ES-I3 (cell line): ENCODE measurements around the gene GNAO1.

ENCODE experiments used
- H3K36me3 ChIP-seq: 2 replicates; pipeline ENCODE4 v1.6.1; 2013; ENCODE audit warnings: mild to moderate bottlenecking, low read length, control low read depth, moderate library complexity; ENCODE audit not compliant: insufficient read depth
- H3K4me1 ChIP-seq: 2 replicates; pipeline ENCODE4 v1.6.1; 2013; ENCODE audit warnings: mild to moderate bottlenecking, control low read depth, low read length; ENCODE audit not compliant: insufficient read depth
- H3K9ac ChIP-seq: 2 replicates; pipeline ENCODE4 v1.6.1; 2013; ENCODE audit warnings: low read depth, mild to moderate bottlenecking, low read length, moderate library complexity
- H3K9me3 ChIP-seq: 2 replicates; pipeline ENCODE4 v1.6.1; 2013; ENCODE audit warnings: mild to moderate bottlenecking, low read length, moderate library complexity; ENCODE audit not compliant: control insufficient read depth, insufficient read depth

The GNAO1 gene

GRCh38 chr16:56192635-56192945, 1.3 kb downstream of the GNAO1 start:
- H3K36me3 ChIP-seq: no peaks in the 10 kb centered on the region
- H3K9ac ChIP-seq: no peak overlapping the region; the same call in 1 of the 2 replicates

GRCh38 chr16:56192986-56193945, 2.0 kb downstream of the GNAO1 start:
- Histone ChIP-seq H3K9ac (peak overlapping the region; percentile 28; the same call in 1 of the 2 replicates), H3K36me3 (no peaks in the 10 kb centered on the region), H3K4me1 (peaks cover 12% of the 10 kb centered on the region), H3K9me3 (no peaks in the 10 kb centered on the region)

More at GRCh38 chr16:56192635-56192945, 1.3 kb downstream of the GNAO1 start:
- Histone ChIP-seq H3K9me3 (no peaks in the 10 kb centered on the region), H3K4me1 (peaks cover 5% of the 10 kb centered on the region)

- no peaks in the 10 kb centered on the region for H3K36me3 ChIP-seq
- peak overlapping the region; percentile 28; the same call in 1 of the 2 replicates for H3K9ac ChIP-seq
- H3K4me1 ChIP-seq: peaks cover 13% of the 10 kb centered on the region
- no peaks in the 10 kb centered on the region for H3K9me3 ChIP-seq
Observed at GRCh38 chr16:56193951-56194726, 2.9 kb downstream of the GNAO1 start.

- H3K36me3 ChIP-seq: no peaks in the 10 kb centered on the region
- H3K4me1 ChIP-seq: peaks cover 13% of the 10 kb centered on the region
- H3K9ac ChIP-seq: no peak overlapping the region
- no peaks in the 10 kb centered on the region for H3K9me3 ChIP-seq
Observed at GRCh38 chr16:56195151-56195550, 3.9 kb downstream of the GNAO1 start.

GRCh38 chr16:56196381-56196780, 5.1 kb downstream of the GNAO1 start:
- Histone ChIP-seq H3K4me1 (peaks cover 13% of the 10 kb centered on the region), H3K9ac (no peak overlapping the region), H3K36me3 (no peaks in the 10 kb centered on the region), H3K9me3 (no peaks in the 10 kb centered on the region)

- Histone ChIP-seq H3K9ac (no peak overlapping the region), H3K9me3 (no peaks in the 10 kb centered on the region), H3K4me1 (peaks cover 13% of the 10 kb centered on the region), H3K36me3 (no peaks in the 10 kb centered on the region)
Observed at GRCh38 chr16:56197192-56197992, 6.1 kb downstream of the GNAO1 start.

GRCh38 chr16:56198006-56198754, 6.9 kb downstream of the GNAO1 start:
- Histone ChIP-seq H3K9me3 (no peaks in the 10 kb centered on the region), H3K9ac (no peak overlapping the region), H3K4me1 (peaks cover 13% of the 10 kb centered on the region), H3K36me3 (no peaks in the 10 kb centered on the region)

- H3K36me3 ChIP-seq: no peaks in the 10 kb centered on the region
- H3K9ac ChIP-seq: no peak overlapping the region
- H3K4me1 ChIP-seq: peaks cover 13% of the 10 kb centered on the region
- no peaks in the 10 kb centered on the region for H3K9me3 ChIP-seq
Observed at GRCh38 chr16:56198755-56199114, 7.4 kb downstream of the GNAO1 start.

GRCh38 chr16:56199164-56199563, 7.9 kb downstream of the GNAO1 start:
- Histone ChIP-seq H3K9ac (no peak overlapping the region), H3K4me1 (peaks cover 13% of the 10 kb centered on the region), H3K9me3 (no peaks in the 10 kb centered on the region), H3K36me3 (no peaks in the 10 kb centered on the region)

- Histone ChIP-seq H3K4me1 (peaks cover 13% of the 10 kb centered on the region), H3K9me3 (no peaks in the 10 kb centered on the region), H3K36me3 (no peaks in the 10 kb centered on the region), H3K9ac (no peak overlapping the region)
Observed at GRCh38 chr16:56201030-56201429, 9.7 kb downstream of the GNAO1 start.

- Histone ChIP-seq H3K9me3 (no peaks in the 10 kb centered on the region), H3K36me3 (no peaks in the 10 kb centered on the region), H3K4me1 (peaks cover 13% of the 10 kb centered on the region), H3K9ac (no peak overlapping the region)
Observed at GRCh38 chr16:56202036-56202435, 10.7 kb downstream of the GNAO1 start.

- Histone ChIP-seq H3K9me3 (no peaks in the 10 kb centered on the region), H3K36me3 (no peaks in the 10 kb centered on the region), H3K4me1 (peaks cover 3% of the 10 kb centered on the region), H3K9ac (no peak overlapping the region)
Observed at GRCh38 chr16:56203052-56203451, 11.8 kb downstream of the GNAO1 start.

- no peak overlapping the region for H3K9ac ChIP-seq
- no peaks in the 10 kb centered on the region for H3K36me3 ChIP-seq
- no peaks in the 10 kb centered on the region; the same call in 1 of the 2 replicates for H3K4me1 ChIP-seq
- no peaks in the 10 kb centered on the region for H3K9me3 ChIP-seq
Observed at GRCh38 chr16:56204816-56205215, 13.5 kb downstream of the GNAO1 start.
